ENCODE results near the gene FAM236C.
"Not testable (repeated sequence)": the region's sequence is repeated elsewhere in the genome, so short reads cannot be mapped to it uniquely, and the experiment has no call there.

FAM236C gene

GRCh38 chrX:72912315-72912714, at the start of gene FAM236C:
Gene FAM236C, plus strand, starts transcription at chrX:72912615. Its CDS starts 100 bp downstream, at chrX:72912715.
- not testable (repeated sequence) for FAIRE-seq

- FAIRE-seq, result not testable (repeated sequence)
Measured at GRCh38 chrX:72882898-72883297, 29.5 kb upstream of the FAM236C start.

DNA sequence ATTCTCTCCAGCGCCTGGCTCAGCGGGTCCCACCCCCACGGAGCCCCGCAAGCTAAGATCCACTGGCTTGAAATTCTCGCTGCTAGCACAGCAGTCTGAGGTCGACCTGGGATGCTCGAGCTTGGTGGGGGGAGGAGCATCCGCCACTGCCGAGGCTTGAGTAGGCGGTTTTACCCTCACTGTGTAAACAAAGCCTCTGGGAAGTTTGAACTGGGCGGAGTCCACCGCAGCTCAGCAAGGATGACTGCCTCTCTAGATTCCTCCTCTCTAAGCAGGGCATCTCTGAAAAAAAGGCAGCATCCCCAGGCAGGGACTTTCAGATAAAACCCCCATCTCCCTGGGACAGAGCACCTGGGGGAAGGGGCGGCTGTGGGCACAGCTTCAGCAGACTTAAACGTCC, 22.7 kb upstream of the FAM236C start:
- not testable (repeated sequence) for FAIRE-seq

GRCh38 chrX:72916096-72916495, 3.7 kb downstream of the FAM236C start:
- not testable (repeated sequence) for FAIRE-seq

DNA sequence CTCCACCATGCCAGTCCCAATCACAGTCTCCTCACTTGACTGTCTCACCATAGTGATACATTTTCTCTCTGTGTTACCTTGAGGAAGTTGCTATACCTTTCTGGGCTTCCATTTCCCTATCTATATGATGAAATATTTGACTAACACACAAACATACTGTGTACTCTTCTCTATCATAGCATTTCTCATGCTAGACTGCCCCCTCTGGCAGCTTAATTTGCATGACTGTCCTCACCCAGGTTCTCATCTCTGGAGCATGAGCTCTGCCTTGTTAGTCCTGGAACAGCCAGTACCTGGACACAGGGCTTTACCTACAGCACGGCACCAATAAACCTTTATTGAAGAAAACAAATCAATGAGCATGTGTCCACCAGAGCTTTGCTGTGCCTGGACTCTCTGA, 19.9 kb downstream of the FAM236C start:
- not testable (repeated sequence) for FAIRE-seq

DNA sequence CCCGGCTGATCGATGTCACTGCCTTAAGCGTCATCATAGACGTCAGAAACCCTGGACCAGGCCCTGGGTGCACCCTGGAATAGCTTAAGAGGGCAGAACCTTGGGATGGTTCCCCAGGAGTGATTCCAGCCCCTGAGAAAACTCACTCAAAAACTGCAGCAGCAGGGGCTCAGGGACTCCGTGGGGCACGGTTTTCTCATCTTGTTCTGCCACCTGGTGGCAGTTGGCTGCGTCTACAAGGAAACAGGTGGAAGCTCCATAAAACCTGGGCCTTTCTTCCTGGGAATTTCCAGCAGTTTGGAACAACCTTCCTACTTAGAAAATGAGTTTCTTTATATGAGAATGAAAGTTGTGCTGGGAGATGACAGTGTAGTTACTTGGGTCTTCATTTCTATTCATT, 24.0 kb downstream of the FAM236C start:
- peak; percentile 98 for FAIRE-seq

GRCh38 chrX:72936882-72937455, 24.6 kb downstream of the FAM236C start:
- FAIRE-seq, result not testable (repeated sequence)

DNA sequence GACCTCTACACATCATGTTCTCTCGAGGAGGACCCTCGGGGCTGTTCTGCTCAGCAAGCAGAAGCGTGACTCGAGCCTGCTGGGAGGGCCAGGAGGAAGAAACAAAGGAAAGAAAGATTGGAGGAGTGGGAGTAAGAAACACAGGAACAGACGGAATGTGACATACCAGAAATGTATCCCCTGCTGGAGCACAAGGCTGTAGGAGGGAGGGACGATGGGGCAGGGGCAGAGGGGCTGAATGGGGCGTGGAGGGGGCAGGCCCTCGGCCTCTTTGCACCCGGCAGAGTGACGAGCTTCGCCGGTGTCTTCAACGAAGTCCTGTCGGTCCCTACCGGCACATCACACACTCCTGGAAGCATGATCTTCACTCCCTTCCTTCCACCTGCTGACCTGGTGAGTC, 25.5 kb downstream of the FAM236C start, which contains the start of gene FAM236A:
Gene FAM236A, plus strand, starts transcription at position 301 of the 400 bp plus-strand sequence. Its CDS starts 57 bp downstream, at position 358.
- FAIRE-seq, result not testable (repeated sequence)

DNA sequence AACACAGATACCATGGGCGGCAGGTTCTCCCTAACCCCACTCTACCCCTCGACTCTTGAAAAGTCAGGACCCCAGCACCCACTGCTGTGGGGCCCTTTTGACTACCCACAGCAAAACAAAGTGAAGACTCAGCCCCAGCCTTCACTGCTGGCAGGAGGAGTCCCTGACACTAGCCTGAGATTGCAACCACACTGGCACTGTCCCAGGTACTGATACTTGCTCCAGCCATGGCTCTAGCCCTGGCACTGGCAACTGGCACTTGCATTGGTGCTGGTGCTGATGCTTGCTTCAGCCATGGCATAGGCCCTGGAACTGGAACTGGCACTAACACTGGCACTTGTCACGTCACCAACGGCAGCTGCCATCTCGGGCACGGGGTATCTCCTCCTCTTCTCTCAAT, 29.9 kb downstream of the FAM236C start:
- not testable (repeated sequence) for FAIRE-seq

- not testable (repeated sequence) for FAIRE-seq
Measured at GRCh38 chrX:72943035-72943818, 30.8 kb downstream of the FAM236C start.

DNA sequence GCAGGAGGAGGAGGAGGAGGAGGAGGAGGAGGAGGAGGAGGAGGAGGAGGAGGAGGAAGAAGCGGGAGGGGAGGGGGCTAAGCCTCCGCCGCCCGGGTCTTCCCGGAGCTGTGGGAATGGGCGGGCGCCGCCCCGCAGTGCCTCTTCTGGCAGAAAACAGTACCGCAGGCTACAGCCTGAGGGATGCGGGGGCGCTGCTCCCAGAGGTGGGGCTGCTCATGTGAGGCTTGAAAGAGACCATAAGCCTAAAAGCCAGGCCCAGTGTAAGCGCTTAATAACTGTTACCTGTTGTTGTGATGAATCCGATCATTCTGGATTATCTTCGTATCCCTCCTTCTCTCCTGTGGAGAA, 31.4 kb downstream of the FAM236C start, which contains the start of gene DMRTC1:
Gene DMRTC1, minus strand, starts transcription at position 19 of the 351 bp plus-strand sequence. CDS start 68,143 bp downstream, outside the sequence.
- peak; percentile 45 for FAIRE-seq

- not testable (repeated sequence) for FAIRE-seq
Measured at GRCh38 chrX:72959971-72960370, 47.6 kb downstream of the FAM236C start.

All from colon (tissue), 2 donors.